Kidney epithelial cell (primary cell): ENCODE measurements around the gene LRRC14B. TPM values are rescaled to one million over a fixed set of nuclear protein-coding genes. Genes with fewer than 3 reads are reported as not detected.

ENCODE experiments used
- DNase-seq: peaks from one replicate; pipeline ENCODE4 v3.0.0-alpha.2; 2010; ENCODE audit warnings: low read depth
- H3K27me3 ChIP-seq: 2 replicates; pipeline ENCODE4 v1.6.0; 2011; ENCODE audit warnings: low read length; ENCODE audit not compliant: control insufficient read depth, insufficient read depth
- H3K36me3 ChIP-seq: 2 replicates; pipeline ENCODE4 v1.5.1; 2011; ENCODE audit warnings: low read length; ENCODE audit not compliant: control insufficient read depth, insufficient read depth
- H3K4me3 ChIP-seq: 2 replicates; pipeline ENCODE4 v1.5.1; 2011; ENCODE audit warnings: low read depth, mild to moderate bottlenecking, control low read depth, low read length
- total RNA-seq: library from RNA; depleted of rRNA; stranded (reverse); fragments of >200 nt; gene quantifications from 2 replicates; pipeline ENCODE4 v1.2.3, GENCODE V29; 2015
- TF ChIP-seq, protein P1 (sequence below): IDR thresholded peaks from 2 replicates; pipeline ENCODE4 v1.5.1; 2011; ENCODE audit warnings: mild to moderate bottlenecking, moderate library complexity, low read length, control low read depth, inconsistent platforms; ENCODE audit not compliant: insufficient read depth, poor library complexity, severe bottlenecking

The LRRC14B gene
- total RNA-seq, 1 donor from 2014 or later: not detected

DNA sequence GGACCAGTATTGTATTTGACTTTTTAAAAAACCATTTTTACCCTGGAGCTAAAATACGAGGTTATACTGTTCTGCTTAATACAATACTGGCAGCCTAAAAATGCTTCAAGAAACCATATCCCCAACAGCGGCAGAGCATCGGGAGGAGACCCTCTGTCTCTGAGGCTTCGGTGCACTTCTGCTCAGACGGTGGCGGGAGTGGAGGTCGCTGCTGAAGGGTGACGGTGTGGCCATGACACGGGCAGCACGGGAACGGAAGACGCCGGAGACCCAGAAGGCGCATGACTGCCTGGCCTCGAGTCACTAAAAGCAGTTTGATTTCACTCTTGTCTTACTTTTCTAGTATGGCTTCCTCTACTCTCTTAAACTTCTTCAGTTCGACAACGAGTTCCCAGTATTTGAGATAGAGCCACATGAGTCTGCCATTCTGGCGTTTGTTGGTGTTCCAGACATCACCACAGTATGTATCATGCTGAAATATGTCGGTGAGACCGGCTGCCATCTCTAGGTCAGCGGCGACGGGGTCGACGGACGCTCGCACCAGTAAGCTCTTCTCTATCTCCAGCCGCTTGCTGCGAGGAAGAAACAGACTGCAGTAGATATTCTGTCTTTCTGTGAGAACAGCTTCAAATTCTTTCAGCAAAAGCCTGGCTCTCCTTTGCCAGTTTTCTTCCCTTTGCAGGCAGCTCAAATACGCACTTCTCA, 13.8 kb downstream of the LRRC14B start:
- no peak for DNase-seq
- TF ChIP-seq, protein P1, sequence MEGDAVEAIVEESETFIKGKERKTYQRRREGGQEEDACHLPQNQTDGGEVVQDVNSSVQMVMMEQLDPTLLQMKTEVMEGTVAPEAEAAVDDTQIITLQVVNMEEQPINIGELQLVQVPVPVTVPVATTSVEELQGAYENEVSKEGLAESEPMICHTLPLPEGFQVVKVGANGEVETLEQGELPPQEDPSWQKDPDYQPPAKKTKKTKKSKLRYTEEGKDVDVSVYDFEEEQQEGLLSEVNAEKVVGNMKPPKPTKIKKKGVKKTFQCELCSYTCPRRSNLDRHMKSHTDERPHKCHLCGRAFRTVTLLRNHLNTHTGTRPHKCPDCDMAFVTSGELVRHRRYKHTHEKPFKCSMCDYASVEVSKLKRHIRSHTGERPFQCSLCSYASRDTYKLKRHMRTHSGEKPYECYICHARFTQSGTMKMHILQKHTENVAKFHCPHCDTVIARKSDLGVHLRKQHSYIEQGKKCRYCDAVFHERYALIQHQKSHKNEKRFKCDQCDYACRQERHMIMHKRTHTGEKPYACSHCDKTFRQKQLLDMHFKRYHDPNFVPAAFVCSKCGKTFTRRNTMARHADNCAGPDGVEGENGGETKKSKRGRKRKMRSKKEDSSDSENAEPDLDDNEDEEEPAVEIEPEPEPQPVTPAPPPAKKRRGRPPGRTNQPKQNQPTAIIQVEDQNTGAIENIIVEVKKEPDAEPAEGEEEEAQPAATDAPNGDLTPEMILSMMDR: no peak
- no peak overlapping the region for H3K4me3 ChIP-seq
- H3K36me3 ChIP-seq: no peaks in the 10 kb centered on the region
- H3K27me3 ChIP-seq: no peaks in the 10 kb centered on the region

DNA sequence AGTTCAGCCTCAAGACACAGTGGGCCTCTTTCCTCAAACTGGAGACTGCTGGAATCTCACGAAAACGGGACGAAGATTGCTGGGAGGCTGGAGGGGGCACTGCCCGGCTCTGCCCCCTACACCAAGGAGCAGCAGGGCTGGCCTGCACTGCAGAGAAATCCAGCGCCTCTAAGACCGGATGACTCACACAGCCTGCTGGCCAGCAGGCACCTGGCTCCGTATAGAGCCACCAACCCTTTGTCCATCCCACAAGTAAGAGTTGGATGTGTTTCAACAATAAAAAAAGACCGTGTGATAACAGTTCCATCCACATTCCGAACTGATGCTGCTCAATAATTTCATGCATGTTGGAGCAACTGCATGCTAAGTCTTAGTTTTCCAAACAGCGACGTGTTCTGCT, 15.1 kb downstream of the LRRC14B start:
- Histone ChIP-seq H3K27me3 (no peaks in the 10 kb centered on the region), H3K36me3 (no peaks in the 10 kb centered on the region), H3K4me3 (no peak overlapping the region)
- TF ChIP-seq, protein P1: no peak
- DNase-seq: no peak

DNA sequence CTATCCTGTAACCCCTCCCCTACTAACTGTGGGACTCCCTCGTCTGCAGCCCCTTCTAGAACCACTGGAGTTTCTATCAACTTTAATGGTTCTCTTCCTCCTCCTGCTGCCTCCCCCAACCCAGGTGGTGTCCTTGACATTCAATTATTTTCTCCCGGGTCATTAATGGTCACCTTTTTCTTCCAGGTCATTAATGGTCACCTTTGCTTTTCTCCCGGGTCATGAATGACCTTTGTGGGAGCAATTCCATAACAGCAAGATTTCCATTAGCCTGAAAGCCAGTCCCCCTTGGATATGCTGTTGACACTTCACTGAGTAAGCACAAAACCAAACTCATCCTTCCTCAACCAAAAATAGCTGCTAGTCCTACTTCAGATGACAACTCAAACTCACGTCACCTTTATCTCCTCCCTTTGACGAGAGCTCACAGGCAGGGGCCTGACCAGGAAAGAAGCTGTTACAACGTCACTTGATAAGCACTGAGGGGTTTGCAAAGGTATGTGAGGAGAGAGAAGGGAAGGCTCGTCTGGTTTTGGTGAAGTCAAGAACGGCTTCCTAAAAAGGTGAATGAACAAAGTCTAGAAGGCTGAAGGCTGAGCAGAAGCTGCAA, 15.7 kb downstream of the LRRC14B start:
- no peak for DNase-seq
- Histone ChIP-seq H3K36me3 (no peaks in the 10 kb centered on the region), H3K4me3 (no peak overlapping the region)

DNA sequence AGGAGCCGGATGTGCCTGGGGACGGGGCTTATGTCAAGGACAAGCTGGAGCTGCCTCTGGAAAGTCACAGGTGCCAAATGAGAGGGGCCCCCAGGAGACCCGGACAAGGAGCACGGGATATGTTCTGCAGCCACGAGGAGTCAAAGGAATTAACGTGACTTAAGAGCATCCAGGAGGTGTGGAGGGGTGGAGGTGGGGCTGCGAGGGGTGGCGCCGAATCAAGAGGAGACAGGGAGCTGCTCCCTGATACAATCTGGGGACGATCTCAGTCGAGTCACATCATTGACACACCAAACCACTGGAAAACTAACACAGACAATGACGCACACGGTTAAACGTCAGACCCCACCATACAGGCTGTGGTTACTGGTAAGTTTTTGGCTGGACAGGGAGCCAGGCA, 16.3 kb downstream of the LRRC14B start:
- TF ChIP-seq, protein P1: no peak
- DNase-seq: no peak

More for the DNA sequence above, 15.7 kb downstream of the LRRC14B start:
- TF ChIP-seq, protein P1: no peak
- no peaks in the 10 kb centered on the region for H3K27me3 ChIP-seq

DNA sequence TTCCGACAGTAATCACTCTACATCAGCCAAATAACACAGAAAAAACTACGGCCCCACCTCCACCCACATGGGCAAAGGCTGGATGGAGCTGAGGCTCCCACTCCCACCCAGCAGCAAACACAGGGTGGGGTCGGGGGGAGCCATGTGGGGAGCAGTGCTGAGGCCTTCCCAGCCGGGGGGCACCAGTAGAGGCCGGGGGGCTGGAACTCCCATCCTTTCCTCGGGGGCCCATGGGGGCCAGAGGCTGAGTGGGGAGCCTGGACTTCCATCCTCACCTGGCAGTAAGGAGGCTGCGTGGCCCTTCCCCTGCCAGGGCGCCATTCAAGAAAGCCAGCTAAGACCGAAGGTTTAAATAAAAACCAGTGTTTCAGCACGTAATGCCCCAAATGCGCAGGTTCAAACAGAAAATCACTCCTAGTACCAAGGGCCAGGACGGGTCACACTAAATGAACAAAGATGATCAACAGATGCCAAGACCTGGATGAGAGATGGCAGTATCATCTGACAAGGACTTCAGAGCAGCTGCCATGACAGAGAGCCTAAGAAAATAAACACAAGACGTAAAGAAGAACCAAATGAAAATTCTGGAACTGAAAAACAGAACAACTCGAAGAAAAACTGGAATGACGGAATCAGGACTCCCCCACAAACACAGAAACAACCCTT, 17.3 kb downstream of the LRRC14B start:
- Histone ChIP-seq H3K36me3 (no peaks in the 10 kb centered on the region), H3K27me3 (no peaks in the 10 kb centered on the region), H3K4me3 (no peak overlapping the region)
- DNase-seq: no peak
- TF ChIP-seq, protein P1: no peak

More for the DNA sequence above, 16.3 kb downstream of the LRRC14B start:
- Histone ChIP-seq H3K27me3 (no peaks in the 10 kb centered on the region), H3K4me3 (no peak overlapping the region), H3K36me3 (no peaks in the 10 kb centered on the region)
